DND-41 (cell line): ENCODE measurements around the gene REEP1.

Source experiments
- ATAC-seq: fragments of 200-7000 bp; cut with Tn5 transposase; 3 replicates; pipeline ENCODE4 v1.9.1; 2021; ENCODE audit warnings: low read depth; ENCODE audit not compliant: insufficient read depth
- DNase-seq: peaks from one replicate; pipeline ENCODE4 v3.0.0-alpha.2; 2020
- H2AFZ ChIP-seq: 2 replicates; pipeline ENCODE4 v1.6.0; 2012; ENCODE audit warnings: low read depth, low read length
- H3K27ac ChIP-seq: 2 replicates; pipeline ENCODE4 v1.5.1; 2012; ENCODE audit warnings: low read length, inconsistent platforms
- H3K27me3 ChIP-seq: fragments of 200-600 bp; sonication (generic); 2 replicates; pipeline ENCODE4 v1.6.0; 2012; ENCODE audit warnings: low read length, mild to moderate bottlenecking, inconsistent platforms; ENCODE audit not compliant: insufficient read depth, poor library complexity
- H3K36me3 ChIP-seq: 2 replicates; pipeline ENCODE4 v1.5.1; 2012; ENCODE audit warnings: low read length, inconsistent platforms; ENCODE audit not compliant: insufficient read depth
- H3K4me1 ChIP-seq: 2 replicates; pipeline ENCODE4 v1.5.1; 2012; ENCODE audit warnings: mild to moderate bottlenecking, low read length; ENCODE audit not compliant: insufficient read depth
- H3K4me2 ChIP-seq: 2 replicates; pipeline ENCODE4 v1.6.0; 2012; ENCODE audit warnings: mild to moderate bottlenecking, moderate library complexity, low read length, inconsistent platforms; ENCODE audit not compliant: insufficient read depth
- H3K4me3 ChIP-seq, 2 experiments: fragments of 200-600 bp in 1 of 2; shearing (Covaris generic) in 1 of 2; 2 replicates each; pipeline ENCODE4 v1.5.1; 2012 to 2016; ENCODE audit warnings: inconsistent platforms in 2 of 2, low read length in 2 of 2, mild to moderate bottlenecking in 2 of 2, low read depth in 1 of 2, moderate library complexity in 1 of 2
- H3K79me2 ChIP-seq: 2 replicates; pipeline ENCODE4 v1.6.0; 2012; ENCODE audit warnings: low read length, inconsistent platforms; ENCODE audit not compliant: insufficient read depth
- H3K9ac ChIP-seq: 2 replicates; pipeline ENCODE4 v1.6.0; 2012; ENCODE audit warnings: low read depth, mild to moderate bottlenecking, inconsistent platforms, low read length, moderate library complexity
- H3K9me3 ChIP-seq: 2 replicates; pipeline ENCODE4 v1.5.1; 2012; ENCODE audit warnings: low read length, moderate library complexity, mild to moderate bottlenecking, inconsistent platforms; ENCODE audit not compliant: insufficient read depth, severe bottlenecking
- H4K20me1 ChIP-seq: 2 replicates; pipeline ENCODE4 v1.6.0; 2012; ENCODE audit warnings: low read length; ENCODE audit not compliant: insufficient read depth
- CTCF ChIP-seq: IDR thresholded peaks from 2 replicates; pipeline ENCODE4 v1.5.1; 2012; ENCODE audit warnings: borderline replicate concordance, low read length, moderate library complexity, mild to moderate bottlenecking; ENCODE audit not compliant: poor library complexity, severe bottlenecking; ENCODE audit errors: extremely low read depth
- EZH2 ChIP-seq: IDR thresholded peaks from 3 replicates; pipeline ENCODE4 v1.6.1; 2012; ENCODE audit warnings: borderline replicate concordance, low read depth, mild to moderate bottlenecking, moderate library complexity, low read length, inconsistent platforms; ENCODE audit not compliant: severe bottlenecking

The REEP1 gene

GRCh38 chr2:86300496-86300895, 36.9 kb downstream of the REEP1 start:
- Histone ChIP-seq H3K27me3 (peaks cover 11% of the 10 kb centered on the region), H3K36me3 (no peaks in the 10 kb centered on the region), H3K4me1 (no peaks in the 10 kb centered on the region), H2AFZ (no peak overlapping the region), H3K4me2 (no peak overlapping the region), H3K9me3 (no peaks in the 10 kb centered on the region), H4K20me1 (no peaks in the 10 kb centered on the region), H3K79me2 (no peaks in the 10 kb centered on the region), H3K27ac (no peak overlapping the region), H3K9ac (no peak overlapping the region), H3K4me3 (no peak overlapping the region)
- ATAC-seq (no peak), DNase-seq (no peak)
- TF ChIP-seq EZH2 (no peak), CTCF (no peak)

GRCh38 chr2:86298411-86299390, 38.7 kb downstream of the REEP1 start:
- Histone ChIP-seq H3K9me3 (no peaks in the 10 kb centered on the region), H4K20me1 (no peaks in the 10 kb centered on the region), H3K4me1 (no peaks in the 10 kb centered on the region), H3K27me3 (peaks cover 11% of the 10 kb centered on the region), H3K27ac (no peak overlapping the region), H3K4me2 (no peak overlapping the region), H3K9ac (no peak overlapping the region), H3K79me2 (no peaks in the 10 kb centered on the region), H3K4me3 (no peak overlapping the region), H3K36me3 (no peaks in the 10 kb centered on the region), H2AFZ (no peak overlapping the region)
- ATAC-seq: no peak
- no peak for DNase-seq
- TF ChIP-seq CTCF (no peak), EZH2 (no peak)

DNA sequence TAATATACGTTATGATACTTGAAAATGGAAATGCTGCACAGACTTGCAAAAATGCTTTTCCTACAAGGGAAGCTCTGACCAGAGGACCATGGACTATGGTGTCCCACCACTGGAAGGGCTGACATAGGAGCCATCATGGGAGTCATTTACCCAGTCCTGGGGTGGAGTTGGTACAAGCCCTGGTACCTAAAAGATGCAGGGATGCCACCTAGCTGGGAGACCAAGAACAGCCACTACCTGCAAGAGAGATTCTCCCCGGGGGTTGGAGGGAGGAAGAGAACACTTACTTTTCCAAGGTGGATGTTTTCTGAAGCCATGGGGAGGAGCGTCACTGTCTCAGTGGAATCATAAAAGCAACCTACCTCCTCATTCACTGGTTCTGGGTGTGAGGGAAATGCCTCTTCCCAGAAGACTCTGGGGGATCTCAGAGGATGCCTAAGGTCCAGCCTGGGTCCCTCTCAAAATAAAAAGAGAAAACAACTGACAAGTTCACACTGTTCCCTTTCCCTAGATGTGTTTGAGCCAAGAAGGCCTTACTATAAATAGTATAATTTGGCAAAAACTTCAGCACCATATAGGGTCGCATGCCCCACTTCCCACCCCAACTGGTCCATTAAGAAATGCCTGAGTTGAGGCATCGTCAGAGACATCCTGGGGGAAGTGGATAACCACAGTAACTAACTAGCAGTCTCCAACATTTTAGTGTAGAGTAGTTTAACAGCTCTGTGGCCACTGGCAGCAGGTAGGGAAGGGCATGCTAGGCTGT, 39.9 kb downstream of the REEP1 start:
- no peak for ATAC-seq
- H3K4me3 ChIP-seq: no peak overlapping the region
- DNase-seq: no peak

More for the DNA sequence above, 39.9 kb downstream of the REEP1 start:
- Histone ChIP-seq H3K4me1 (no peaks in the 10 kb centered on the region), H3K79me2 (no peaks in the 10 kb centered on the region), H3K9me3 (no peaks in the 10 kb centered on the region), H3K27ac (no peak overlapping the region), H4K20me1 (no peaks in the 10 kb centered on the region), H2AFZ (no peak overlapping the region), H3K36me3 (no peaks in the 10 kb centered on the region), H3K27me3 (peaks cover 16% of the 10 kb centered on the region), H3K9ac (no peak overlapping the region), H3K4me2 (no peak overlapping the region)
- TF ChIP-seq CTCF (peak; percentile 18), EZH2 (no peak)
